ENCODE measurements around the gene EFCAB5.

- no peak for TF ChIP-seq CTCF (IDR thresholded peaks at IDR 0.05)
- TF ChIP-seq EZH2 (IDR thresholded peaks at IDR 0.05; ENCODE audit: borderline replicate concordance, insufficient read depth, low read depth, low read length, poor library complexity, severe bottlenecking): no peak
Measured at GRCh38 chr17:30113213-30113612, 171.8 kb downstream of the EFCAB5 start.
